Measurements from ENCODE around the gene TMEM245. TPM values are rescaled to one million over a fixed set of nuclear protein-coding genes. Genes with fewer than 3 reads are reported as not detected.

TMEM245 gene
- total RNA-seq, 2 experiments from 2014 or later = 23.3 to 26.7 TPM

DNA sequence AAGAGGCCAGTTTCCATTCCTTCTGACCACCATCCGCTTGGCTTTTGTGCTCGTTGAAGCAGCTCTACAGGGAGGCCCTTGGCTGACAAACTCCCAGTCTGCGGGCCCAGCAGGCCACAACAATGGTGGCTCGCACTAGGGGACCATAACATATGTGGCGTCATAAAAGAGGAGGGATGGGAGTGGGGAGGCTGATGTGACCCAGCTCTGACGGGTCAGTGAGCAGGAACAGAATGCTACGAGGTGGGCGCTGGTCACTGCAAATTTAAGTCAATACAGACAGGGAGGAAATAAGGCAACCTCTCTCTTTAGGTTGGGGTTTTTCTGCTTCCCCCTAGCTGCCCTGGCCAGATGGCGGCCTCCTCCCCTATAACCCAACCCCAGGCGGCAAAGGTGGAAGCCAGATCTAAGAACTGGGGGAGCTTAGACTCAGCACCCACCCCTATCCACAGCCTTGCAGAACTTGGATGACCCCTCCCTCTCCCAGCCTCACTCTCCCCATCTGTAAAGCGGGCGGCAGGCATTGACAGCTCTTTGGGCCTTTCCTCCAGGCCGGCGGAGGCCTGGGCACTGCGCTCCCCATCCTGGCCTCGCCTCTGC is 46.5 kb upstream of the TMEM245 start:
- Mint-ChIP-seq H3K4me3 (no peak overlapping the region), H3K27ac (no peak overlapping the region), H3K36me3 (ENCODE audit: low read depth) (peaks cover 3% of the 10 kb centered on the region), H3K27me3 (peaks cover 55% of the 10 kb centered on the region), H3K9me3 (peaks cover 10% of the 10 kb centered on the region), H3K4me1 (ENCODE audit: low read depth) (peaks cover 4% of the 10 kb centered on the region)
- CTCF ChIA-PET = interaction anchor here (0.6 to 1.4 kb wide), 2 partner anchors 14 to 47 kb away, joined by 3 read pairs; partner anchors contain the start of gene TMEM245
- POLR2A ChIA-PET = no interaction called here
- TF ChIP-seq, protein P1, sequence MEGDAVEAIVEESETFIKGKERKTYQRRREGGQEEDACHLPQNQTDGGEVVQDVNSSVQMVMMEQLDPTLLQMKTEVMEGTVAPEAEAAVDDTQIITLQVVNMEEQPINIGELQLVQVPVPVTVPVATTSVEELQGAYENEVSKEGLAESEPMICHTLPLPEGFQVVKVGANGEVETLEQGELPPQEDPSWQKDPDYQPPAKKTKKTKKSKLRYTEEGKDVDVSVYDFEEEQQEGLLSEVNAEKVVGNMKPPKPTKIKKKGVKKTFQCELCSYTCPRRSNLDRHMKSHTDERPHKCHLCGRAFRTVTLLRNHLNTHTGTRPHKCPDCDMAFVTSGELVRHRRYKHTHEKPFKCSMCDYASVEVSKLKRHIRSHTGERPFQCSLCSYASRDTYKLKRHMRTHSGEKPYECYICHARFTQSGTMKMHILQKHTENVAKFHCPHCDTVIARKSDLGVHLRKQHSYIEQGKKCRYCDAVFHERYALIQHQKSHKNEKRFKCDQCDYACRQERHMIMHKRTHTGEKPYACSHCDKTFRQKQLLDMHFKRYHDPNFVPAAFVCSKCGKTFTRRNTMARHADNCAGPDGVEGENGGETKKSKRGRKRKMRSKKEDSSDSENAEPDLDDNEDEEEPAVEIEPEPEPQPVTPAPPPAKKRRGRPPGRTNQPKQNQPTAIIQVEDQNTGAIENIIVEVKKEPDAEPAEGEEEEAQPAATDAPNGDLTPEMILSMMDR (IDR thresholded peaks at IDR 0.05) = no peak
- ATAC-seq (no peak), DNase-seq (no peak)
- intact Hi-C loops (cut with micrococcal nuclease) = no loop called here

DNA sequence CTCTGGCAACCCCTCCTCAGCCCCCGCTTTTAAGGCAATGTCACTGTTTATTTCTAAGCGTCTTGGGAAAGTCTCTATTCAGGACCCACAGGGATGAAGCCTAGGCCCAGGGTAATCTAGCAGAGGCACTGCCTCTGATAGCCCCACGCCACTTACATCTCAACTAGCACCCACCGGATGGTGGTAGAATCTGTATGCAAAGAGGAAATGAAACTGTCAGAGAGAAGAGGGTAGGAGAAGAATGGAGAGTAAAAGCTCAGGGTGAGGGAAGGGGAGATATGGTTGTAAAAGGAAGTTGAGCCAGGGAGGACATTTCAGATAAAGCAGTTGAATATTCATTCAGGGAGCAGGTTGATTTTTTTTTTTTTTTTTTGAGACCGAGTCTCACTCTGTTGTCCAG is 44.3 kb upstream of the TMEM245 start:
- Mint-ChIP-seq H3K36me3 (ENCODE audit: low read depth) (peaks cover 3% of the 10 kb centered on the region), H3K4me3 (no peak overlapping the region), H3K27ac (no peak overlapping the region), H3K9me3 (peaks cover 10% of the 10 kb centered on the region), H3K27me3 (peaks cover 45% of the 10 kb centered on the region), H3K4me1 (ENCODE audit: low read depth) (peaks cover 4% of the 10 kb centered on the region)
- TF ChIP-seq, protein P1 (IDR thresholded peaks at IDR 0.05) = no peak
- CTCF ChIA-PET = no interaction called here
- POLR2A ChIA-PET = no interaction called here
- intact Hi-C loops (cut with micrococcal nuclease) = no loop called here
- ATAC-seq (no peak), DNase-seq (no peak)

DNA sequence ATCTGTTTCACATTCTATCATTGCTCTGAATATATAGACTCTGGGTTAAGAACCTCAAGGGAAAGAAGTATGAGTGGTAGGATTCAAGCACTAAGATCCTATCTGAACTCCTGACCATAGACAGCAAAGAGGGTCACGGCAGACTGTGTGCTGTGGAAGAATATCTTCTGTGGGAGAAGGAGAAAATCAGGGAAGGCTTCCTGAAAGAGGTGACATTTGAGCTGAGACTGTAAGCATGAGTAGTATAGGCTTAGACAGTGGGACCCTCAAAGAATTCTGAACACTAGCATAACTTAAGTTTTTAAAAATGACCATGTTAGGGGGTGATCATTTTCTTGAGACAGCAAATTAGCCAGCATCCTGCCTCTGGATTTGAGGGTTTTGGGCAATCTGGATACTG is 43.4 kb upstream of the TMEM245 start:
- TF ChIP-seq, protein P1 (IDR thresholded peaks at IDR 0.05) = no peak
- Mint-ChIP-seq H3K4me1 (ENCODE audit: low read depth) (peaks cover 4% of the 10 kb centered on the region), H3K36me3 (ENCODE audit: low read depth) (peaks cover 3% of the 10 kb centered on the region), H3K27me3 (peaks cover 38% of the 10 kb centered on the region), H3K27ac (no peak overlapping the region), H3K4me3 (no peak overlapping the region), H3K9me3 (peaks cover 10% of the 10 kb centered on the region)
- ChIA-PET CTCF (no interaction called here), POLR2A (no interaction called here)
- no peak for DNase-seq
- no peak for ATAC-seq
- intact Hi-C loops (cut with micrococcal nuclease) = no loop called here

DNA sequence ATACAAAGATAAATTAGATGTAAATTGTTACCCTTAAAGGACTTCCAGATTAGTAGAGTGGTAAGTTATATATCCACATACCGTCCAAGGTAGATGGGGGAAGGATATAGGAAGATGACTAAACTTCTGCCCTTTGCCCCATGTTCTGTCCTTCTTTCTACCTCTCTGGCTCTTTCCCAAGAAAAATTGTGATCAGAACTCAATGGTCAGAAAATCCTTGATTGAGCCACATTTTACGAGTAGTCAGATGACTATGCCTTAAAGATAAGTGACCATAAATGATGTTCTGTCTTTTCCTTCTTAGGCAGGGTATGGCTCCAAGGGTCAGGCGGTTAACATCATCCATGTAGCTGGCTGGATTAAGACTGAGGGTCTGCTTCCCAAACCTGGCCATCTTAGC is 42.9 kb upstream of the TMEM245 start:
- peaks cover 4% of the 10 kb centered on the region for H3K4me1 Mint-ChIP-seq (ENCODE audit: low read depth)
- H3K36me3 Mint-ChIP-seq (ENCODE audit: low read depth) = peaks cover 3% of the 10 kb centered on the region
- ChIA-PET CTCF (no interaction called here), POLR2A (no interaction called here)
- DNase-seq (no peak), ATAC-seq (no peak)
- TF ChIP-seq, protein P1 (IDR thresholded peaks at IDR 0.05) = no peak
- H3K4me3 Mint-ChIP-seq = no peak overlapping the region
- peaks cover 34% of the 10 kb centered on the region for H3K27me3 Mint-ChIP-seq
- intact Hi-C loops (cut with micrococcal nuclease) = no loop called here
- no peak overlapping the region for H3K27ac Mint-ChIP-seq
- peaks cover 10% of the 10 kb centered on the region for H3K9me3 Mint-ChIP-seq

DNA sequence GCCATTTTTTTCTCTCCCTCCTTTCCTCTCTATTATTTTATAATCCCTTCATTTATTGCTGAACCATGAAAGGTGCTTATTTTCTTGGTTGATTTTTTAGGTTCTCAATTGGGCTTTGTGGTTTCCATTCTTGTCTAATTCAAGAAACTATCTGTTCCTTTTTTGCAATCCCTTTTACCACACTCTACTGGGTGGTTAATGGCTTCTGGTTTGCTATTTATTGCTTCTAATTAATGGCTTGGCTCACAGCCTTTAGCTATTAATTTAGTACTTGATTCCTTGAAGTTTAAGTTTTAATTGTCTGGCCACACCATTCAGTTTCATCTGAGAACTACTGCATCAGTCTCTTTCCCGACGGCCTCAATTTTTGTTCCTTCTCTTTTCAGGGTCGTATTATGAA is 41.7 kb upstream of the TMEM245 start:
- H3K4me1 Mint-ChIP-seq (ENCODE audit: low read depth) = no peaks in the 10 kb centered on the region
- H3K4me3 Mint-ChIP-seq = no peak overlapping the region
- H3K36me3 Mint-ChIP-seq (ENCODE audit: low read depth) = peaks cover 3% of the 10 kb centered on the region
- DNase-seq (no peak), ATAC-seq (no peak)
- ChIA-PET CTCF (no interaction called here), POLR2A (no interaction called here)
- intact Hi-C loops (cut with micrococcal nuclease) = no loop called here
- peaks cover 10% of the 10 kb centered on the region for H3K9me3 Mint-ChIP-seq
- H3K27me3 Mint-ChIP-seq = peaks cover 26% of the 10 kb centered on the region
- TF ChIP-seq, protein P1 (IDR thresholded peaks at IDR 0.05) = no peak
- no peak overlapping the region for H3K27ac Mint-ChIP-seq
